Smooth muscle cell (in vitro differentiated cells): ENCODE measurements around the gene TBC1D5. TPM values are rescaled to one million over a fixed set of nuclear protein-coding genes. Genes with fewer than 3 reads are reported as not detected.

Experiments used
- DNase-seq: peaks from one replicate; lab custom pipeline; 2025; ENCODE audit not compliant: unreplicated experiment; lab: John Stamatoyannopoulos, UW
- H2AFZ ChIP-seq: fragments of 200-600 bp; sonication (generic); 2 replicates; pipeline ENCODE4 v1.6.0; 2016; ENCODE audit warnings: antibody characterized with exemption, low read depth, mild to moderate bottlenecking
- H3F3A ChIP-seq: fragments of 200-600 bp; sonication (generic); 2 replicates; pipeline ENCODE4 v1.6.0; 2017; ENCODE audit warnings: antibody characterized with exemption, low read depth
- H3K27ac ChIP-seq: fragments of 200-600 bp; sonication (generic); 2 replicates; pipeline ENCODE4 v1.5.1; 2016; ENCODE audit warnings: low read depth, mild to moderate bottlenecking
- H3K27me3 ChIP-seq: fragments of 200-600 bp; sonication (generic); 2 replicates; pipeline ENCODE4 v1.6.1; 2016; ENCODE audit warnings: low read depth, mild to moderate bottlenecking
- H3K36me3 ChIP-seq: fragments of 200-600 bp; sonication (generic); 2 replicates; pipeline ENCODE4 v1.5.1; 2016; ENCODE audit warnings: low read depth
- H3K4me1 ChIP-seq: fragments of 200-600 bp; sonication (generic); 2 replicates; pipeline ENCODE4 v1.5.1; 2016; ENCODE audit warnings: low read depth
- H3K4me2 ChIP-seq: fragments of 200-600 bp; sonication (generic); 2 replicates; pipeline ENCODE4 v1.6.0; 2016; ENCODE audit warnings: mild to moderate bottlenecking
- H3K4me3 ChIP-seq: fragments of 200-600 bp; sonication (generic); 2 replicates; pipeline ENCODE4 v1.5.1; 2016; ENCODE audit warnings: mild to moderate bottlenecking
- H3K79me2 ChIP-seq: fragments of 200-600 bp; sonication (generic); 2 replicates; pipeline ENCODE4 v1.6.0; 2016; ENCODE audit warnings: low read depth, mild to moderate bottlenecking
- H3K9ac ChIP-seq: fragments of 200-600 bp; sonication (generic); 2 replicates; pipeline ENCODE4 v1.6.0; 2016; ENCODE audit warnings: low read depth
- H3K9me3 ChIP-seq: fragments of 200-600 bp; sonication (generic); replicated peaks from 2 replicates; pipeline ENCODE4 v1.5.1; 2016; ENCODE audit warnings: low read depth
- H4K20me1 ChIP-seq: fragments of 200-600 bp; sonication (generic); 2 replicates; pipeline ENCODE4 v1.6.0; 2016; ENCODE audit warnings: low read depth
- CTCF ChIP-seq: fragments of 200-600 bp; sonication (generic); IDR thresholded peaks from 2 replicates; pipeline ENCODE4 v1.5.1; 2017; ENCODE audit warnings: borderline replicate concordance, mild to moderate bottlenecking, antibody characterized with exemption; ENCODE audit not compliant: insufficient read depth, poor library complexity, severe bottlenecking
- whole genome bisulfite sequencing: methylation state at CpG from one replicate; pipeline ENCODE4 v1.1.7; 2016; ENCODE audit warnings: low lambda C conversion rate; 5-methylcytosine and 5-hydroxymethylcytosine counted together
- polyA plus RNA-seq: library from polyadenylated mRNA; unstranded; fragments of >200 nt; fragmentation: Nextera tagmentation; extraction: Ambion mirVana; gene quantifications from 2 replicates; pipeline ENCODE4 v1.2.1, GENCODE V29; 2016
- total RNA-seq: library from RNA; depleted of rRNA; stranded (reverse); fragments of >200 nt; gene quantifications from 2 replicates; pipeline ENCODE4 v1.2.3, GENCODE V29; 2014

Gene TBC1D5
- total and polyA plus RNA-seq, 2 experiments from 2014 or later: 14.6 to 35.3 TPM

- TF ChIP-seq CTCF: no peak
- Histone ChIP-seq H3K27me3 (no peaks in the 10 kb centered on the region), H3K9me3 (no peaks in the 10 kb centered on the region), H3K4me2 (no peak overlapping the region), H3K4me1 (peaks cover 24% of the 10 kb centered on the region), H3K4me3 (no peak overlapping the region), H3K79me2 (no peaks in the 10 kb centered on the region), H3K36me3 (no peaks in the 10 kb centered on the region), H3K27ac (no peak overlapping the region), H2AFZ (no peak overlapping the region), H3F3A (peaks cover 3% of the 10 kb centered on the region), H4K20me1 (no peaks in the 10 kb centered on the region), H3K9ac (no peak overlapping the region)
- no peak for DNase-seq
These were observed 558.4 kb downstream of the TBC1D5 start for GRCh38 chr3:17183951-17184550.

GRCh38 chr3:17182166-17182565 is 560.3 kb downstream of the TBC1D5 start:
- no peaks in the 10 kb centered on the region for H3K79me2 ChIP-seq
- no peaks in the 10 kb centered on the region for H3K27me3 ChIP-seq
- no peak overlapping the region for H3K9ac ChIP-seq
- H3F3A ChIP-seq: peaks cover 3% of the 10 kb centered on the region
- DNase-seq: no peak
- 14% methylated on average over 5 of the region's 5 CpGs for WGBS
- peak overlapping the region; percentile 1 for H3K4me3 ChIP-seq
- H4K20me1 ChIP-seq: no peaks in the 10 kb centered on the region
- H3K9me3 ChIP-seq: no peaks in the 10 kb centered on the region
- H3K36me3 ChIP-seq: no peaks in the 10 kb centered on the region
- peaks cover 16% of the 10 kb centered on the region for H3K4me1 ChIP-seq
- no peak for TF ChIP-seq CTCF
- peak overlapping the region; percentile 54 for H3K4me2 ChIP-seq
- peak overlapping the region; percentile 43 for H3K27ac ChIP-seq
- H2AFZ ChIP-seq: no peak overlapping the region

- Histone ChIP-seq H3K4me1 (peaks cover 16% of the 10 kb centered on the region), H3K4me2 (no peak overlapping the region), H3K27me3 (no peaks in the 10 kb centered on the region), H3K27ac (no peak overlapping the region), H3K36me3 (no peaks in the 10 kb centered on the region), H3K9me3 (no peaks in the 10 kb centered on the region), H2AFZ (no peak overlapping the region), H4K20me1 (no peaks in the 10 kb centered on the region), H3K79me2 (no peaks in the 10 kb centered on the region), H3F3A (peaks cover 3% of the 10 kb centered on the region), H3K9ac (no peak overlapping the region), H3K4me3 (no peak overlapping the region)
- no peak for TF ChIP-seq CTCF
- no peak for DNase-seq
- 73% methylated on average over 2 of the region's 2 CpGs for WGBS
These were observed 561.0 kb downstream of the TBC1D5 start for GRCh38 chr3:17181413-17181907.
